Measurements from ENCODE around the gene CNDP2.
"Not testable (repeated sequence)": the region's sequence is repeated elsewhere in the genome, so short reads cannot be mapped to it uniquely, and the experiment has no call there.

CNDP2 gene

DNA sequence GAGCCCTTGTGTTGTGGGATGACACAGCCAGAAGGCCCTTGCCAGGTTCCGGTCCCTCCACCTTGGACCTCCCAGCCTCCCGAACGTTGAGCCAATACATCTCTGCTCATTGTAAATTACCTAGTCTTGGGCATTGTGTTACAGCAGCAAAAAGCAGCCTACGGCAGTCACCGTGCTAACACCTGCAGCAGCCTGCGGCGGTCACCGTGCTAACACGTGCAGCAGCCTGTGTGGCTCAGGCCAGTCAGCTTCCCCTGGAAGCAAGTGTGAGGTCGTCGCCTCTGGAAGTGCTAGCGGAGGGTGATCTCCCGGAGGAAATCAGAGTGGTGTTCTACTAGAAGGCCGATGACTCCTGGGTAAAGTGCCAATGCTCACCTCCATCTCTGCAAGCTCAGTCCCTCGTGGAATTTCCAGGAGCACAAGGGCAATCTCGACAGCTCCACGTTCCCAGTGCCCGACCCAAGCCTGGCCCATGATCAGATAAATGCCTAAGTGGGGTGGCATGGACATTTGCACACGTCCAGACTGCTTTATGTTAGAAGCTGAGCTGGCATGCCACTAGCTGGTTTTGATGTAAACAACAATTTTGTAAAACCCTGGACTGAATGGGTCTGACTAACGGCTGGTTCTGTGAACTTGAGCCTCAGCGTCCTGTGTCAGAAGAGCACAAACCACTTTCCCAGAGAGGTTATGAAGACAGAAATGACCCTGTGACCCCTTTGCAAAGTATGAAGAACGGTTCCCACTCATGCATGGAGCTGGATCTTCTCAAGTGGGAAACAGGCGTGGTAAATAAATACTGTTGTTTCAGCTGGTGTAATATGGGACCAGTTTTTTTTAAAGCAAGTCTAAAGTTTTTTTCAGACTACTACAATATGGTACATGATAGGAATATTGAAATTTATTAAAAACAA, 26.7 kb downstream of the CNDP2 start:
- TF ChIP-seq, protein P1, sequence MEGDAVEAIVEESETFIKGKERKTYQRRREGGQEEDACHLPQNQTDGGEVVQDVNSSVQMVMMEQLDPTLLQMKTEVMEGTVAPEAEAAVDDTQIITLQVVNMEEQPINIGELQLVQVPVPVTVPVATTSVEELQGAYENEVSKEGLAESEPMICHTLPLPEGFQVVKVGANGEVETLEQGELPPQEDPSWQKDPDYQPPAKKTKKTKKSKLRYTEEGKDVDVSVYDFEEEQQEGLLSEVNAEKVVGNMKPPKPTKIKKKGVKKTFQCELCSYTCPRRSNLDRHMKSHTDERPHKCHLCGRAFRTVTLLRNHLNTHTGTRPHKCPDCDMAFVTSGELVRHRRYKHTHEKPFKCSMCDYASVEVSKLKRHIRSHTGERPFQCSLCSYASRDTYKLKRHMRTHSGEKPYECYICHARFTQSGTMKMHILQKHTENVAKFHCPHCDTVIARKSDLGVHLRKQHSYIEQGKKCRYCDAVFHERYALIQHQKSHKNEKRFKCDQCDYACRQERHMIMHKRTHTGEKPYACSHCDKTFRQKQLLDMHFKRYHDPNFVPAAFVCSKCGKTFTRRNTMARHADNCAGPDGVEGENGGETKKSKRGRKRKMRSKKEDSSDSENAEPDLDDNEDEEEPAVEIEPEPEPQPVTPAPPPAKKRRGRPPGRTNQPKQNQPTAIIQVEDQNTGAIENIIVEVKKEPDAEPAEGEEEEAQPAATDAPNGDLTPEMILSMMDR (IDR thresholded peaks at IDR 0.05): no peak
- H3K79me2 ChIP-seq: no peaks in the 10 kb centered on the region
- H3K9ac ChIP-seq: no peak overlapping the region
- no peak overlapping the region for H3K4me2 ChIP-seq (ENCODE audit: low read length)
- no peaks in the 10 kb centered on the region for H3K36me3 ChIP-seq (ENCODE audit: control insufficient read depth, insufficient read depth, low read length)
- no peaks in the 10 kb centered on the region for H3K9me3 ChIP-seq (ENCODE audit: control insufficient read depth, low read length)
- H3K4me3 ChIP-seq (ENCODE audit: low read depth, low read length): no peak overlapping the region
- no peak overlapping the region for H2AFZ ChIP-seq
- no peak overlapping the region for H3K27ac ChIP-seq
- H3K4me1 ChIP-seq: no peaks in the 10 kb centered on the region
- no peaks in the 10 kb centered on the region for H3K27me3 ChIP-seq (ENCODE audit: control insufficient read depth, insufficient read depth, low read length)

DNA sequence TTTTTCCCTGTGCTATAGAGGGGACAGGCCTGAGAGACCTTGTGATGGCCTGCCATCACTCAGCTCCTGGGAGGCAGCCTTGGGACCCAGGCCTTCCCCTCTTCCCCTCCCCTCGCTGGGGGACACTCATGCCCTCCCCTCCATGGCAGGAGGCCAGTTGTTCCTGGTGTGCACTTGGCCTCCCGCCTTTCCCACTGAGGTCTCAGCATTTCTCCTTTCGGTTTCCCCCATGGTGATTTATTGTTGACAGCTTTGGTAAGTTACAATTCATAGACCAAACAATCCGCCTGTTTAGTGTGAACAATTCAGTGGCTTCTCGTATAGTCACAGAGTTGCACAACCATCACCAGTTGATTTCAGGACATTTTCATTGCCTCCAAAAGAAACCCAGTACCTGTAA, 27.9 kb downstream of the CNDP2 start:
- H2AFZ ChIP-seq: no peak overlapping the region
- H3K27ac ChIP-seq: no peak overlapping the region
- H3K4me3 ChIP-seq (ENCODE audit: low read depth, low read length): no peak overlapping the region
- H3K4me1 ChIP-seq: no peaks in the 10 kb centered on the region
- no peaks in the 10 kb centered on the region for H3K79me2 ChIP-seq
- H3K36me3 ChIP-seq (ENCODE audit: control insufficient read depth, insufficient read depth, low read length): no peaks in the 10 kb centered on the region
- H3K9ac ChIP-seq: no peak overlapping the region
- TF ChIP-seq, protein P1 (IDR thresholded peaks at IDR 0.05): no peak
- no peaks in the 10 kb centered on the region for H3K27me3 ChIP-seq (ENCODE audit: control insufficient read depth, insufficient read depth, low read length)
- no peaks in the 10 kb centered on the region for H3K9me3 ChIP-seq (ENCODE audit: control insufficient read depth, low read length)
- no peak overlapping the region for H3K4me2 ChIP-seq (ENCODE audit: low read length)

DNA sequence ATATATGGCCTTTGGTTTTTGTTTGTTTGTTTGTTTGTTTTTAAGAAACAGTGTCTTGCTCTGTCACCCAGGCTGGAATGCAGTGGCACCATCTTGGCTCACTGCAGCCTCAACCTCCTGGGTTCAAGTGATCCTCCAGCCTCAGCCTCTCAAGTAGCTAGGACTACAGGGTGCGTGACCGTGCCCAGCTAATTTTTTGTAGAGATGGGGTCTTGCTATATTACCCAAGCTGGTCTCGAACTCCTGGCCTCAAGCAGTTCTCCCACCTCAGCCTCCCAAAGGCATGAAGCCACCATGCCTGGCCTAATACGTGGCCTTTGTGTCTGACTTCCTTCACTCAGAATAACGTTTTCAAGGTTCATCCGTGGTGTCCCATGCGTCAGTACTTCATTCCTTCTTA, 28.8 kb downstream of the CNDP2 start:
- H3K9ac ChIP-seq; H3K36me3 ChIP-seq (ENCODE audit: control insufficient read depth, insufficient read depth, low read length); H3K4me3 ChIP-seq (ENCODE audit: low read depth, low read length); H3K4me2 ChIP-seq (ENCODE audit: low read length); H3K79me2 ChIP-seq; H3K27ac ChIP-seq; H3K4me1 ChIP-seq; H3K27me3 ChIP-seq (ENCODE audit: control insufficient read depth, insufficient read depth, low read length); H3K9me3 ChIP-seq (ENCODE audit: control insufficient read depth, low read length); H2AFZ ChIP-seq: not testable (repeated sequence)

DNA sequence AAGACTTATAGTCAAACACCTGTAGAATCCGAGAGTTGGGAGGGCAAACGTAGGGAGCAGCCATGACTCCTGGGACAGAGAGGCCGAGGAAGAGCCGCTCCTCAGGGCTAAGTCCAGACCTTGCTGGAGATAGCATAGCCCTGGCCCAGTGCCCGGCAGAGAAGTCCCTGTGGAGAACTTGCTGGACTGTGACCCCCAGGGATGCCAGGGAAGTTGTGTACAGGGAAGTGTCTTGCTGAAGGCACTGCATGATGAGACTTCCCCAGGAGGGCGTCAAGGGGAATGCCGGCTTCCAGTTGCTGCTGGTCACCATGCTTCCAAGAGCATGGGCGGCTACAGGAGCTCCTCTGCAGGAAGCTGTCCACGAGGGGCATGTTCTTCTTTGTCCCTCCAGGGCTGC, 29.6 kb downstream of the CNDP2 start:
- no peak overlapping the region for H3K27ac ChIP-seq
- H3K36me3 ChIP-seq (ENCODE audit: control insufficient read depth, insufficient read depth, low read length): no peaks in the 10 kb centered on the region
- TF ChIP-seq, protein P1 (IDR thresholded peaks at IDR 0.05): no peak
- no peaks in the 10 kb centered on the region for H3K9me3 ChIP-seq (ENCODE audit: control insufficient read depth, low read length)
- H2AFZ ChIP-seq: no peak overlapping the region
- no peak overlapping the region for H3K4me2 ChIP-seq (ENCODE audit: low read length)
- no peaks in the 10 kb centered on the region for H3K4me1 ChIP-seq
- no peak overlapping the region for H3K9ac ChIP-seq
- no peaks in the 10 kb centered on the region for H3K79me2 ChIP-seq
- no peaks in the 10 kb centered on the region for H3K27me3 ChIP-seq (ENCODE audit: control insufficient read depth, insufficient read depth, low read length)
- no peak overlapping the region for H3K4me3 ChIP-seq (ENCODE audit: low read depth, low read length)

DNA sequence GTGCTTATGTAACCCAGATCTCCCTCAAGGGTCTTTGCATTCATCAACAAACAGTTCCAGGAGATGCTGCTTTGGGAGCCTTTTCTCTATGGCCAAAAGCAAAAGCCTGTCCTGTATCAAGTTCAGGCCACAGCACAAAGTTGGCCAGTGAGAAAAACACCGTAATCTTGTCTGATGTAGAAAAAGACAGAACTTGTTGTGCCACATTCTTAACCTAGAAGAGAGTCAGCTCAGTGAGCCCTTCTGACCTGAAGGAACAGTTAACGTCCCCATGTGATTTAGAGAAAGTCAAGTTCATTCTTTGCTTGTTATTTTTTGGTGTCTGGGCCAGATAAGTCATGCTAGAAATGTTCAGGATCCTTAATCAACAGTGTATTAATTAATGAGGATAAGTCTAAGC, 30.3 kb downstream of the CNDP2 start:
- Histone ChIP-seq H3K27ac (no peak overlapping the region), H3K79me2 (no peaks in the 10 kb centered on the region), H3K9me3 (ENCODE audit: control insufficient read depth, low read length) (no peaks in the 10 kb centered on the region), H3K4me3 (ENCODE audit: low read depth, low read length) (no peak overlapping the region), H3K9ac (no peak overlapping the region), H3K4me2 (ENCODE audit: low read length) (no peak overlapping the region), H3K27me3 (ENCODE audit: control insufficient read depth, insufficient read depth, low read length) (no peaks in the 10 kb centered on the region), H3K4me1 (no peaks in the 10 kb centered on the region), H2AFZ (no peak overlapping the region), H3K36me3 (ENCODE audit: control insufficient read depth, insufficient read depth, low read length) (no peaks in the 10 kb centered on the region)
- TF ChIP-seq, protein P1 (IDR thresholded peaks at IDR 0.05): no peak

Data from parathyroid adenoma (tissue), 2 donors.